MM.1S (cell line): ENCODE measurements around the gene CADM2.

Source experiments
- EZH2 ChIP-seq: fragments of 300-600 bp; sonication (generic); optimal IDR thresholded peaks from 2 replicates; pipeline ENCODE3; 2017; ENCODE audit warnings: low read depth, mild to moderate bottlenecking, antibody characterized with exemption, low read length, mixed read lengths
- TF ChIP-seq, protein P1 (sequence below): fragments of 300-600 bp; sonication (generic); IDR thresholded peaks from 2 replicates; pipeline ENCODE4 v1.5.1; 2016; ENCODE audit warnings: antibody characterized with exemption, low read length, mixed read lengths

- no peak for TF ChIP-seq EZH2
- TF ChIP-seq, protein P1, sequence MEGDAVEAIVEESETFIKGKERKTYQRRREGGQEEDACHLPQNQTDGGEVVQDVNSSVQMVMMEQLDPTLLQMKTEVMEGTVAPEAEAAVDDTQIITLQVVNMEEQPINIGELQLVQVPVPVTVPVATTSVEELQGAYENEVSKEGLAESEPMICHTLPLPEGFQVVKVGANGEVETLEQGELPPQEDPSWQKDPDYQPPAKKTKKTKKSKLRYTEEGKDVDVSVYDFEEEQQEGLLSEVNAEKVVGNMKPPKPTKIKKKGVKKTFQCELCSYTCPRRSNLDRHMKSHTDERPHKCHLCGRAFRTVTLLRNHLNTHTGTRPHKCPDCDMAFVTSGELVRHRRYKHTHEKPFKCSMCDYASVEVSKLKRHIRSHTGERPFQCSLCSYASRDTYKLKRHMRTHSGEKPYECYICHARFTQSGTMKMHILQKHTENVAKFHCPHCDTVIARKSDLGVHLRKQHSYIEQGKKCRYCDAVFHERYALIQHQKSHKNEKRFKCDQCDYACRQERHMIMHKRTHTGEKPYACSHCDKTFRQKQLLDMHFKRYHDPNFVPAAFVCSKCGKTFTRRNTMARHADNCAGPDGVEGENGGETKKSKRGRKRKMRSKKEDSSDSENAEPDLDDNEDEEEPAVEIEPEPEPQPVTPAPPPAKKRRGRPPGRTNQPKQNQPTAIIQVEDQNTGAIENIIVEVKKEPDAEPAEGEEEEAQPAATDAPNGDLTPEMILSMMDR: no peak
Measured at GRCh38 chr3:85162905-85163304, 204.1 kb downstream of the CADM2 start.
